Panc1 (cell line): ENCODE measurements around the gene CHMP2B.

Experiments
- CTCF ChIP-seq: fragments of 450-650 bp; IDR thresholded peaks from 2 replicates; pipeline ENCODE4 v1.5.1; 2017; ENCODE audit warnings: mild to moderate bottlenecking
- POLR2AphosphoS5 ChIP-seq: IDR thresholded peaks from 2 replicates; pipeline ENCODE4 v1.6.1; 2012; ENCODE audit warnings: mild to moderate bottlenecking, low read depth, low read length, moderate library complexity

- TF ChIP-seq CTCF (no peak), POLR2AphosphoS5 (no peak)
Observed at GRCh38 chr3:87209111-87209510, 18.0 kb upstream of the CHMP2B start.
